OCI-LY7 (cell line): Measurements from ENCODE around the gene ERVK3-1. TPM values are rescaled to one million over a fixed set of nuclear protein-coding genes. Genes with fewer than 3 reads are reported as not detected.

ENCODE experiments used
- BruUV-seq: library from RNA; stranded (reverse); fragments of 400-500 nt; replicated peaks from 2 replicates; lab custom pipeline; 2021; lab: Mats Ljungman, UMichigan
- CTCF ChIA-PET: fragments of 300-600 bp; sonication (Branson Sonifier 250); formaldehyde crosslinking; loops from one replicate; lab custom pipeline; 2022; ENCODE audit warnings: antibody characterized with exemption; ENCODE audit not compliant: unreplicated experiment; lab: Charles Lee
- POLR2A ChIA-PET: fragments of 300-600 bp; sonication (Branson Sonifier 250); formaldehyde crosslinking; loops from one replicate; lab custom pipeline; 2022; ENCODE audit warnings: antibody characterized with exemption; lab: Charles Lee
- DNase-seq: peaks from one replicate; pipeline ENCODE4 v3.0.0-alpha.2; 2015; ENCODE audit warnings: low spot score
- H2AFZ ChIP-seq: fragments of 200-600 bp; sonication (generic), shearing (Covaris generic); 2 replicates; pipeline ENCODE4 v1.6.1; 2014; ENCODE audit warnings: mild to moderate bottlenecking, antibody characterized with exemption, low read length, moderate library complexity
- H3K27ac ChIP-seq: fragments of 200-600 bp; sonication (generic); 2 replicates; pipeline ENCODE4 v1.5.1; 2014; ENCODE audit warnings: mixed run types, low read depth, mild to moderate bottlenecking, moderate library complexity, low read length, inconsistent platforms; ENCODE audit not compliant: poor library complexity, severe bottlenecking
- H3K36me3 ChIP-seq: fragments of 200-600 bp; sonication (generic); 2 replicates; pipeline ENCODE4 v1.6.1; 2014; ENCODE audit warnings: mild to moderate bottlenecking, antibody characterized with exemption, low read length, moderate library complexity, mixed read lengths; ENCODE audit not compliant: insufficient read depth
- H3K4me1 ChIP-seq: fragments of 200-600 bp; sonication (generic); 2 replicates; pipeline ENCODE4 v1.5.1; 2014; ENCODE audit warnings: mild to moderate bottlenecking, low read length; ENCODE audit not compliant: insufficient read depth, poor library complexity, severe bottlenecking
- H3K4me2 ChIP-seq: fragments of 200-600 bp; sonication (generic); 2 replicates; pipeline ENCODE4 v1.6.1; 2014; ENCODE audit warnings: mild to moderate bottlenecking, low read length
- H3K4me3 ChIP-seq: fragments of 200-600 bp; sonication (generic); 2 replicates; pipeline ENCODE4 v1.5.1; 2014; ENCODE audit warnings: mild to moderate bottlenecking, low read depth, low read length; ENCODE audit not compliant: poor library complexity, severe bottlenecking
- H3K79me2 ChIP-seq: fragments of 200-600 bp; sonication (generic); 2 replicates; pipeline ENCODE4 v1.6.1; 2016; ENCODE audit warnings: low read depth, mild to moderate bottlenecking, low read length, moderate library complexity, mixed read lengths; ENCODE audit not compliant: insufficient read depth
- H3K9me2 ChIP-seq: fragments of 200-600 bp; sonication (generic); 2 replicates; pipeline ENCODE4 v1.6.1; 2016; ENCODE audit warnings: mild to moderate bottlenecking, low read length, mixed read lengths; ENCODE audit not compliant: insufficient read depth
- H3K9me3 ChIP-seq: fragments of 200-600 bp; sonication (generic); 2 replicates; pipeline ENCODE4 v1.6.1; 2014; ENCODE audit warnings: mild to moderate bottlenecking, mixed run types, low read length, mixed read lengths
- H4K20me1 ChIP-seq: fragments of 200-600 bp; sonication (generic); 2 replicates; pipeline ENCODE4 v1.6.1; 2014; ENCODE audit warnings: mild to moderate bottlenecking, antibody characterized with exemption, low read length, moderate library complexity, mixed read lengths; ENCODE audit not compliant: insufficient read depth
- EZH2phosphoT487 ChIP-seq: fragments of 200-600 bp; sonication (generic); IDR thresholded peaks from 2 replicates; pipeline ENCODE4 v1.6.1; 2018; ENCODE audit warnings: low read depth, borderline replicate concordance, mild to moderate bottlenecking, mixed run types, antibody characterized with exemption, low read length, moderate library complexity, mixed read lengths
- intact Hi-C: fragments of 100-400 bp; cut with micrococcal nuclease; formaldehyde crosslinking; loops from one replicate; pipeline ENCODE4 v1.10.0; 2022; ENCODE audit not compliant: unreplicated experiment
- total RNA-seq, 2 experiments: library from RNA; depleted of rRNA in 1 of 2; stranded (reverse); fragments of >200 nt in 1 of 2; shearing (Covaris generic) in 1 of 2; gene quantifications; 2 replicates each; pipeline ENCODE4 v1.2.3, GENCODE V29; 2014 to 2022
- TF ChIP-seq, protein P1 (sequence below): fragments of 200-600 bp; sonication (generic); conservative IDR thresholded peaks from 2 replicates; pipeline ENCODE4 v1.5.1; 2014; ENCODE audit warnings: mild to moderate bottlenecking, antibody characterized with exemption, low read length, moderate library complexity, mixed read lengths

Gene ERVK3-1
- total RNA-seq, 2 experiments from 2014 or later = 48.1 to 61.7 TPM

- H3K4me2 ChIP-seq = peak overlapping the region; percentile 72
- H3K36me3 ChIP-seq = peaks cover 77% of the 10 kb centered on the region
- peaks cover 18% of the 10 kb centered on the region for H3K79me2 ChIP-seq
- no peaks in the 10 kb centered on the region for H3K9me2 ChIP-seq
- ChIA-PET CTCF (no interaction called here), POLR2A (interaction anchor here (0.5 kb wide), 1 partner anchor 321 kb away, joined by 3 read pairs; no protein-coding TSS in a partner anchor)
- no peak overlapping the region for H3K27ac ChIP-seq
- intact Hi-C loops = loop anchor here (2.0 kb wide), 3 partner anchors 25 to 121 kb away; partner anchors contain the start of genes ZNF274, ZNF544 and ZNF8
- peaks cover 15% of the 10 kb centered on the region; the same call in 1 of the 2 replicates for H3K9me3 ChIP-seq
- TF ChIP-seq EZH2phosphoT487 = no peak
- TF ChIP-seq, protein P1, sequence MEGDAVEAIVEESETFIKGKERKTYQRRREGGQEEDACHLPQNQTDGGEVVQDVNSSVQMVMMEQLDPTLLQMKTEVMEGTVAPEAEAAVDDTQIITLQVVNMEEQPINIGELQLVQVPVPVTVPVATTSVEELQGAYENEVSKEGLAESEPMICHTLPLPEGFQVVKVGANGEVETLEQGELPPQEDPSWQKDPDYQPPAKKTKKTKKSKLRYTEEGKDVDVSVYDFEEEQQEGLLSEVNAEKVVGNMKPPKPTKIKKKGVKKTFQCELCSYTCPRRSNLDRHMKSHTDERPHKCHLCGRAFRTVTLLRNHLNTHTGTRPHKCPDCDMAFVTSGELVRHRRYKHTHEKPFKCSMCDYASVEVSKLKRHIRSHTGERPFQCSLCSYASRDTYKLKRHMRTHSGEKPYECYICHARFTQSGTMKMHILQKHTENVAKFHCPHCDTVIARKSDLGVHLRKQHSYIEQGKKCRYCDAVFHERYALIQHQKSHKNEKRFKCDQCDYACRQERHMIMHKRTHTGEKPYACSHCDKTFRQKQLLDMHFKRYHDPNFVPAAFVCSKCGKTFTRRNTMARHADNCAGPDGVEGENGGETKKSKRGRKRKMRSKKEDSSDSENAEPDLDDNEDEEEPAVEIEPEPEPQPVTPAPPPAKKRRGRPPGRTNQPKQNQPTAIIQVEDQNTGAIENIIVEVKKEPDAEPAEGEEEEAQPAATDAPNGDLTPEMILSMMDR = no peak
- peak overlapping the region; percentile 89; the same call in 1 of the 2 replicates for H2AFZ ChIP-seq
- no peak overlapping the region for H3K4me3 ChIP-seq
- BruUV-seq = no TSS peak
- H3K4me1 ChIP-seq = peaks cover 15% of the 10 kb centered on the region
- no peak for DNase-seq
- H4K20me1 ChIP-seq = no peaks in the 10 kb centered on the region
Observed at GRCh38 chr19:58304255-58304654, 922 bp upstream of the ERVK3-1 start.

- peak overlapping the region; percentile 94 for H3K4me3 ChIP-seq
- peak overlapping the region; percentile 33 for H3K27ac ChIP-seq
- H3K79me2 ChIP-seq = peaks cover 18% of the 10 kb centered on the region
- H3K36me3 ChIP-seq = peaks cover 79% of the 10 kb centered on the region
- DNase-seq = no peak
- intact Hi-C loops = loop anchor here (1.0 to 2.0 kb wide), 5 partner anchors 23 to 122 kb away; partner anchors contain the start of genes ZNF274, ZNF544, ZNF8 and ZNF837
- peaks cover 15% of the 10 kb centered on the region for H3K4me1 ChIP-seq
- no peaks in the 10 kb centered on the region for H3K9me2 ChIP-seq
- ChIA-PET POLR2A (interaction anchor here (1.0 kb wide), 1 partner anchor 22 kb away, joined by 4 read pairs; the partner anchor contains the start of gene ZSCAN22), CTCF (no interaction called here)
- no peak for TF ChIP-seq EZH2phosphoT487
- TF ChIP-seq, protein P1 = no peak
- H3K9me3 ChIP-seq = peaks cover 15% of the 10 kb centered on the region; the same call in 1 of the 2 replicates
- BruUV-seq = no TSS peak
- H4K20me1 ChIP-seq = no peaks in the 10 kb centered on the region
- peak overlapping the region; percentile 72 for H3K4me2 ChIP-seq
- H2AFZ ChIP-seq = peak overlapping the region; percentile 89
Observed at GRCh38 chr19:58304748-58305064, 471 bp upstream of the ERVK3-1 start.

GRCh38 chr19:58305932-58306323 is 751 bp downstream of the ERVK3-1 start:
- H3K79me2 ChIP-seq = peaks cover 18% of the 10 kb centered on the region
- ChIA-PET CTCF (no interaction called here), POLR2A (interaction anchor here (1.1 to 1.5 kb wide), 2 partner anchors 9 to 21 kb away, joined by 3 to 4 read pairs; partner anchors contain the start of gene ZSCAN22)
- peaks cover 72% of the 10 kb centered on the region for H3K36me3 ChIP-seq
- peak overlapping the region; percentile 46 for H3K27ac ChIP-seq
- TF ChIP-seq, protein P1 = no peak
- no peak for TF ChIP-seq EZH2phosphoT487
- H3K4me3 ChIP-seq = peak overlapping the region; percentile 94
- intact Hi-C loops = loop anchor here (1.0 to 2.0 kb wide), 5 partner anchors 21 to 123 kb away; partner anchors contain the start of genes ZNF274, ZNF544, ZNF8 and ZNF837
- no peaks in the 10 kb centered on the region for H3K9me2 ChIP-seq
- peak overlapping the region; percentile 77 for H3K4me2 ChIP-seq
- H4K20me1 ChIP-seq = no peaks in the 10 kb centered on the region
- H3K4me1 ChIP-seq = peaks cover 15% of the 10 kb centered on the region
- peaks cover 15% of the 10 kb centered on the region; the same call in 1 of the 2 replicates for H3K9me3 ChIP-seq
- peak overlapping the region; percentile 89; the same call in 1 of the 2 replicates for H2AFZ ChIP-seq
- DNase-seq = no peak
- no TSS peak for BruUV-seq
